Mesodermal cell (in vitro differentiated cells): Measurements from ENCODE around the gene ZNF385B.
"Not testable (repeated sequence)": the region's sequence is repeated elsewhere in the genome, so short reads cannot be mapped to it uniquely, and the experiment has no call there.

Experiments
- H3K27ac ChIP-seq: 2 replicates; pipeline ENCODE4 v1.7.0; 2013; ENCODE audit warnings: mild to moderate bottlenecking, low read depth, low read length, moderate library complexity; ENCODE audit not compliant: severe bottlenecking
- H3K36me3 ChIP-seq: 2 replicates; pipeline ENCODE4 v1.7.1; 2013; ENCODE audit warnings: mild to moderate bottlenecking, low read length, moderate library complexity; ENCODE audit not compliant: control insufficient read depth, insufficient read depth
- H3K4me1 ChIP-seq: one replicate; pipeline ENCODE4 v1.7.1; 2013; ENCODE audit warnings: mild to moderate bottlenecking, low read length; ENCODE audit not compliant: insufficient read depth, control insufficient read depth, poor library complexity, severe bottlenecking
- H3K4me3 ChIP-seq: 2 replicates; pipeline ENCODE4 v1.7.0; 2013; ENCODE audit warnings: low read length, control low read depth, mild to moderate bottlenecking; ENCODE audit not compliant: insufficient read depth, poor library complexity, severe bottlenecking; ENCODE audit errors: extremely low read depth
- H3K9me3 ChIP-seq: 2 replicates; pipeline ENCODE4 v1.7.1; 2013; ENCODE audit warnings: mild to moderate bottlenecking, low read length, moderate library complexity; ENCODE audit not compliant: control insufficient read depth
- WGBS, 2 experiments: methylation state at CpG; one replicate each; pipeline ENCODE4 v1.1.5; 2013; ENCODE audit warnings: missing lambda C conversion rate in 2 of 2; ENCODE audit not compliant: insufficient coverage in 2 of 2; 5-methylcytosine and 5-hydroxymethylcytosine counted together

ZNF385B gene

GRCh38 chr2:179460181-179460929 lies 401.1 kb downstream of the ZNF385B start:
- peak overlapping the region; percentile 95 for H3K27ac ChIP-seq
- no peak overlapping the region for H3K4me3 ChIP-seq
- H3K9me3 ChIP-seq, result peaks cover 29% of the 10 kb centered on the region
- no peaks in the 10 kb centered on the region for H3K4me1 ChIP-seq
- no peaks in the 10 kb centered on the region for H3K36me3 ChIP-seq
- WGBS, 2 experiments, result 73 to 85% methylated on average over 3 of the region's 4 CpGs

DNA sequence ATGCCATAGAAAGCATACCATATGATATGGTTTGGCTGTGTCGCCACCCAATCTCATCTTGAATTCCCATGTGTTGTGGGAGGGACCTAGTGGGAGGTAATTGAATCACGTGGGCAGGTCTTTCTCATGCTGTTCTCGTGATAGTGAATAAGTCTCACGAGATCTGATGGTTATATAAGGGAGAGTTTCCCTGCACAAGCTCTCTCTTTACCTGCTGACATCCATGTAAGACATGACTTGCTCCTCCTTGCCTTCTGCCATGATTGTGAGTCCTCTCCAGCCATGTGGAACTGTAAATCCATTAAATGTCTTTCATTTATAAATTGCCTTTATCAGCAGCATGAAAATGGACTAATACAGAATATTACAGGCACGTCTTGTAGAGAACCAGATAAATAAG lies 403.3 kb downstream of the ZNF385B start:
- 86% methylated on average over 1 of the region's 5 CpGs; no CpG with 5 or more reads in 1 of the 2 experiments for WGBS, 2 experiments
- H3K9me3 ChIP-seq, result peaks cover 29% of the 10 kb centered on the region
- H3K4me1 ChIP-seq, H3K36me3 ChIP-seq, H3K27ac ChIP-seq, H3K4me3 ChIP-seq: not testable (repeated sequence)

GRCh38 chr2:179455824-179456223 lies 405.6 kb downstream of the ZNF385B start:
- Histone ChIP-seq H3K36me3 (no peaks in the 10 kb centered on the region), H3K9me3 (peaks cover 15% of the 10 kb centered on the region), H3K4me3 (no peak overlapping the region), H3K27ac (no peak overlapping the region), H3K4me1 (no peaks in the 10 kb centered on the region)
- WGBS, 2 experiments, result 89 to 100% methylated on average over 1 to 3 of the region's 4 CpGs

DNA sequence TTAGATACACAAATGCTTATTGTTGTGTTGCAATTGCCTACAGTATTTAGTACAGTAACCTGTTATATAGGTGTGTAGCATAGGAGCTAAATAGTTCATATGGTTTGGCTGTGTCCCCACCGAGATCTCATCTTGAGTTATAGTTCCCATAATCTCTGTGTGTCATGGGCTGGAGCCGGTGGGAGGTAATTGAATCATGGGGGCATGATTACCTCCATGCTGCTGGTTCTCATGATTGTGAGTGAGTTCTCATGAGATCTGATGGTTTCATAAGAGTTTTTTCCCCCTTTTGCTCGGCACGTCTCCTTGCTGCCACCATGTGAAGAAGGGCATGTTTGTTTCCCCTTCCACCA lies 406.3 kb downstream of the ZNF385B start:
- 86 to 100% methylated on average over 1 to 3 of the region's 4 CpGs for WGBS, 2 experiments
- no peaks in the 10 kb centered on the region for H3K36me3 ChIP-seq
- no peaks in the 10 kb centered on the region for H3K4me1 ChIP-seq
- no peak overlapping the region for H3K4me3 ChIP-seq
- H3K9me3 ChIP-seq, result peaks cover 12% of the 10 kb centered on the region
- H3K27ac ChIP-seq, result no peak overlapping the region

DNA sequence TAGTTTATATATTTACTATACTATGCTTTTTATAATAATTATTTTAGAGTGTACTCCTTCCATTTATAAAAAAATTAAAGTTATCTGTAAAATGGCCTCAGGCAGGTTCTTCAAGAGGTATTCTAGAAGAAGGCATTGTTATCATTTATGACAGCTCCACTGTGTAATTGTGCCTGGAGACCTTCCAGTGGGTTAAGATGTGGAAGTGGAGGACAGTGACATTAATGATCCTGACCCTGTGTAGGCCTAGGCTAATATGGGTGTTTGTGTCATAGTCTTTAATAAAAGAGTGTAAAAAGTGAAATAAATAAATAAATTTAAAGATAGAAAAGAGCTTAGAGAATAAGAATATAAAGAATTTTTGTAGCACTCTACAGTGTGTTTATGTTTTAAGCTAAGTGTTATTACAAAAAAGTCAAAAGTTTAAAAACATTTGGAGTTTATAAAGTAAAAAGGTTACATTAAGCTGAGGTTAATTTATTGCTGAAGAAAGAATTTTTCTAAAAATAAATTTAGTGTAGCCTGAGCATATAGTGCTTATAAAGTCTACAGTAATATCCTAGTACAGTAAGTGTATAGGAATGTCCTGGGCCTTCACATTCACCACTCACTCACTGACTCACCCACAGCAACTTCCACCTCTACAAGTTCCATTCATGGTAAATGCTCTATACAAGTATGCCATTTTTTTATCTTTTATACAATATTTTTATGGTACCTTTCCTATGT lies 406.8 kb downstream of the ZNF385B start:
- H3K36me3 ChIP-seq, result no peaks in the 10 kb centered on the region
- H3K27ac ChIP-seq, result no peak overlapping the region
- H3K4me3 ChIP-seq, result no peak overlapping the region

GRCh38 chr2:179449010-179449409 lies 412.4 kb downstream of the ZNF385B start:
- Histone ChIP-seq H3K4me1 (peaks cover 2% of the 10 kb centered on the region), H3K27ac (no peak overlapping the region), H3K9me3 (no peaks in the 10 kb centered on the region), H3K36me3 (no peaks in the 10 kb centered on the region), H3K4me3 (no peak overlapping the region)
- 93% methylated on average over 2 of the region's 4 CpGs; no CpG with 5 or more reads in 1 of the 2 experiments for WGBS, 2 experiments

More for the DNA sequence above, 406.8 kb downstream of the ZNF385B start:
- H3K4me1 ChIP-seq, result no peaks in the 10 kb centered on the region
- peaks cover 12% of the 10 kb centered on the region for H3K9me3 ChIP-seq

DNA sequence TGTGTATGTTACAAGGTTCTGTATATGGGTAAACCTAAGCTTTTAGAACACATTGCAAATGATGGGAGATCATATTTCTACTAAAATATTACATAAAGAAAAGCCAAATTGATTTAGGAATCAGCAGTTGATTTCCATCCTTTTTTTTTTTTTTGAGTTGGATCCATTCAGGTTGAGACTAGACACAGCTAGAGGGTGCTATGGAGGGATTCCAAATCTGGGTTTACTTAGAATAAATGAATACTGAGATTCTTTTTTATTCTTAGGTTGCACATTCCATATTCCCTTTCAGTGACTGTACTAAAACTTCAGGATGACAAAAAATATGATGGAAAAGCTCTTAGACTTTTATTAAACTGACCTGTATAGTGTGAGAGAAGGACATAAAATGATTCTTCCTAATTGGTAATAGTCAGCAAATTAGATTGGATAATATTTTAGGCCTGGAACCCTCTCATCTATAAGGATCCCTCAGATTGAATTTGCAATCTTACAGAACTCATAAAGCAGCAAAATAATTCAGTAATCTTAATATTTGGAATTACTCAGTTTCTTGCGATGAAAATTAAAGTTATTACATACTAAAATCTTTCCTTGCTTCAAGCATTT lies 413.5 kb downstream of the ZNF385B start:
- H3K4me1 ChIP-seq, result peaks cover 12% of the 10 kb centered on the region
- WGBS, 2 experiments, result no CpG with 5 or more reads among the region's 1 CpG
- H3K4me3 ChIP-seq, result no peak overlapping the region
- no peaks in the 10 kb centered on the region for H3K9me3 ChIP-seq
- no peak overlapping the region for H3K27ac ChIP-seq
- H3K36me3 ChIP-seq, result no peaks in the 10 kb centered on the region

GRCh38 chr2:179447421-179447820 lies 414.0 kb downstream of the ZNF385B start:
- H3K9me3 ChIP-seq, result no peaks in the 10 kb centered on the region
- no peaks in the 10 kb centered on the region for H3K36me3 ChIP-seq
- no peak overlapping the region for H3K4me3 ChIP-seq
- H3K27ac ChIP-seq, result no peak overlapping the region
- peaks cover 17% of the 10 kb centered on the region for H3K4me1 ChIP-seq

DNA sequence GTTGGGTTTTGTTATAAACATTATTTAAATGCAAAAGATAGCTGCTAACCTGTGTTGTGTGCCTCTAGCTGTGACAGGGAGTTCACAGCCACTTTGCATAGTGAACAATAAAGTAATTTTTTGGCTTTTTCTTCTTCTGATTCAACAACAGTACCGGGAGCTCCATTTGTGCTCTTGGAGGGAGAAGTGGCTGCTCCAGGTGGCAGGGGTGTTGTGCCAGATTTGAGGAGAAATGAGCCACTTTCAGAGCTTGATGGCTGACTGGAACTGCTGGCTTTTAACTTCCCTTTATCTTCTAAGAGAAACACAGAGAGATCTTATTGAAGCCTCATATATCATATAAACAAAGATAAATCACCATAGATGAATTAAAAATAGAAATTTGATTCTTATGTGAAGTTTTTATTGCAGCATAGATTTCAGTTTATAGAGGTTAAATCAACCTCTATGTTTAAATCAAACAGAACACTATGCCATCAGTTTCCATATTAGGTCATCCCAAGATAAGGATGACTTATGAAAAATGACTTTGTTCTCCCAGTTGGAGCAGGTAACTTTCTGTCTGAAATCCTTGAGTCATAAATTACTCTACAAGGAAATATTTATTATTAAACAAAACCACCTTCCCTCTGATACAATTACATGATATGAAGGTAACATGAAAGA lies 414.8 kb downstream of the ZNF385B start:
- H3K4me1 ChIP-seq, result peaks cover 17% of the 10 kb centered on the region
- H3K4me3 ChIP-seq, result no peak overlapping the region
- H3K9me3 ChIP-seq, result no peaks in the 10 kb centered on the region
- no peaks in the 10 kb centered on the region for H3K36me3 ChIP-seq
- WGBS, 2 experiments, result no CpG with 5 or more reads among the region's 1 CpG
- H3K27ac ChIP-seq, result no peak overlapping the region

DNA sequence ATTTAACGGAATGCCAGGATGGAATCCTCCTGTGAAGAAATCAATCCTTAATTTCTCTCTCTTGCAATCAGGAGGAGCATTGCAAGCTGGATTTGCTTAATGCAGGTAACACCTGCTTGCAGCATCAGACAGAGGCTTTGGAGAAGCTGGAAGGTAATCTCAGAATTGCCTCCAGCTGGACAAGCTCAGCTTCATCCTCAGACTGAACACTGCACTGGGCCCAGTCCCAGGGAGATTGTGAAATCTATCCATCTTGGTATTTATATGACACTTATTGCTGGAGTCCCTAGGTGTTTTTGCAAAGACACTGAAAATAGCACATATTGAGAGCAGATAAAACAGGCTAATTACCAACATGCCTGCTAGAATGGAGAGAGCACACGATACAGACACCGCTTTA lies 417.4 kb downstream of the ZNF385B start:
- Histone ChIP-seq H3K4me3 (no peak overlapping the region), H3K4me1 (peaks cover 17% of the 10 kb centered on the region), H3K36me3 (no peaks in the 10 kb centered on the region), H3K27ac (no peak overlapping the region), H3K9me3 (no peaks in the 10 kb centered on the region)
- no CpG with 5 or more reads among the region's 3 CpGs for WGBS, 2 experiments
